Thoracic aorta (tissue), 2 donors: Measurements from ENCODE around the gene DOLPP1. TPM values are rescaled to one million over a fixed set of nuclear protein-coding genes. Genes with fewer than 3 reads are reported as not detected.
"Not testable (repeated sequence)": the region's sequence is repeated elsewhere in the genome, so short reads cannot be mapped to it uniquely, and the experiment has no call there.

Experiments
- ATAC-seq: fragments of 150-250 bp; one replicate; pipeline ENCODE4 v1.8.0; 2017; ENCODE audit warnings: low read depth; ENCODE audit not compliant: insufficient number of reproducible peaks, low FRiP score
- DNase-seq: peaks from one replicate; pipeline ENCODE4 v3.0.0-alpha.2; 2020; ENCODE audit warnings: low spot score
- H3K27ac ChIP-seq, 2 donors: fragments of 200-600 bp; sonication (generic); 1 replicate in 1 of 2; 2 replicates in 1 of 2; pipeline ENCODE4 v1.5.1; 2016; ENCODE audit warnings: mild to moderate bottlenecking in 2 of 2, moderate library complexity in 2 of 2
- H3K27me3 ChIP-seq: fragments of 200-600 bp; sonication (generic); replicated peaks from 2 replicates; pipeline ENCODE4 v1.6.0; 2016; ENCODE audit warnings: mild to moderate bottlenecking; ENCODE audit not compliant: insufficient read depth
- H3K36me3 ChIP-seq: fragments of 200-600 bp; sonication (generic); one replicate; pipeline ENCODE4 v1.5.1; 2016
- H3K4me1 ChIP-seq, 2 donors: fragments of 200-600 bp; sonication (generic); 1 replicate in 1 of 2; 2 replicates in 1 of 2; pipeline versions ENCODE4 v1.5.1 to v1.6.0; 2016; ENCODE audit warnings: low read depth in 2 of 2, mild to moderate bottlenecking in 1 of 2; ENCODE audit not compliant: control insufficient read depth in 1 of 2
- H3K4me3 ChIP-seq: fragments of 200-600 bp; sonication (generic); 2 replicates; pipeline ENCODE4 v1.5.1; 2016; ENCODE audit warnings: mild to moderate bottlenecking
- H3K9me3 ChIP-seq: fragments of 200-600 bp; sonication (generic); 2 replicates; pipeline ENCODE4 v1.5.1; 2016
- total RNA-seq, 2 donors: library from RNA; depleted of rRNA; stranded (reverse); fragments of >200 nt; gene quantifications; one replicate each; pipeline versions ENCODE4 v1.1.0 to v1.2.3, GENCODE V29; 2016
- TF ChIP-seq, protein P1 (sequence below): fragments of 200-600 bp; sonication (generic); IDR thresholded peaks from one replicate; pipeline ENCODE4 v1.5.1; 2019; ENCODE audit warnings: antibody characterized with exemption

DOLPP1 gene
- total RNA-seq, 2 donors from 2014 or later: 3.4 to 9.7 TPM

DNA sequence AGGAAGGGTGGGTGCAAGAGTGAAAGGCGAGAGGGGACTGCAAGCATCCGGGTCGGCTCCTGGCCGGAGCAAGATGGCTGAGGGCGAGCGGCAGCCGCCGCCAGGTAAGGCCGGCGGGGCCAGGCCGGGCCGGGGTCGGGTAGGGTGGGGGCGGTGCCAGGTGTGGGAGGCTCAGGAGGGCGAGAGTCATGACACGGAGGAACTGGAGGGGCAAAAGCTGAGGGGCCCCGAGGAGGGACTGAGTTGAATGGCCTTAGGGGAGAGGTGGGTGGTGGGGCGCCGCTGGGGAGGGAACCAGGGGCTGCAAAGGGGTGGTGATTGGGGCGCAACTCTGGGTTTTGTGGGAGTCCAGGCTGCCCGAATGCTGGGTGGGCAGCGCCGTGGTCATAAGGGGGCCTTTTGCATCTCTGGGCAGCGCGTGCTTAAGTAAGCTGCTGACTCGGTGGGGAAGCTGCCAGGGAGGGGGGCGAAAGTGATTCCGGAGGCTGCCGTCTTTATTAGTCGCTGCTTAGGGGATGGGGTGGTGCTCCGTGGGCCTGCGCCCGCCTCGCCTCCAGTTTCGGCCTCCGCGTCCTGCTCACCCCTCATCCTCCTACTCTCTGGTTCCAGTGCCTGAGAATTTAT, 30.7 kb downstream of the DOLPP1 start:
- peak overlapping the region; percentile 98 for H3K4me3 ChIP-seq
- ATAC-seq: no peak
- no peaks in the 10 kb centered on the region for H3K27me3 ChIP-seq
- H3K27ac ChIP-seq: peak overlapping the region; percentile 83 to 97
- TF ChIP-seq, protein P1, sequence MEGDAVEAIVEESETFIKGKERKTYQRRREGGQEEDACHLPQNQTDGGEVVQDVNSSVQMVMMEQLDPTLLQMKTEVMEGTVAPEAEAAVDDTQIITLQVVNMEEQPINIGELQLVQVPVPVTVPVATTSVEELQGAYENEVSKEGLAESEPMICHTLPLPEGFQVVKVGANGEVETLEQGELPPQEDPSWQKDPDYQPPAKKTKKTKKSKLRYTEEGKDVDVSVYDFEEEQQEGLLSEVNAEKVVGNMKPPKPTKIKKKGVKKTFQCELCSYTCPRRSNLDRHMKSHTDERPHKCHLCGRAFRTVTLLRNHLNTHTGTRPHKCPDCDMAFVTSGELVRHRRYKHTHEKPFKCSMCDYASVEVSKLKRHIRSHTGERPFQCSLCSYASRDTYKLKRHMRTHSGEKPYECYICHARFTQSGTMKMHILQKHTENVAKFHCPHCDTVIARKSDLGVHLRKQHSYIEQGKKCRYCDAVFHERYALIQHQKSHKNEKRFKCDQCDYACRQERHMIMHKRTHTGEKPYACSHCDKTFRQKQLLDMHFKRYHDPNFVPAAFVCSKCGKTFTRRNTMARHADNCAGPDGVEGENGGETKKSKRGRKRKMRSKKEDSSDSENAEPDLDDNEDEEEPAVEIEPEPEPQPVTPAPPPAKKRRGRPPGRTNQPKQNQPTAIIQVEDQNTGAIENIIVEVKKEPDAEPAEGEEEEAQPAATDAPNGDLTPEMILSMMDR: no peak
- H3K36me3 ChIP-seq: peaks cover 9% of the 10 kb centered on the region
- no peaks in the 10 kb centered on the region for H3K9me3 ChIP-seq
- DNase-seq: no peak
- H3K4me1 ChIP-seq: peaks cover 16 to 28% of the 10 kb centered on the region in 2 donors

DNA sequence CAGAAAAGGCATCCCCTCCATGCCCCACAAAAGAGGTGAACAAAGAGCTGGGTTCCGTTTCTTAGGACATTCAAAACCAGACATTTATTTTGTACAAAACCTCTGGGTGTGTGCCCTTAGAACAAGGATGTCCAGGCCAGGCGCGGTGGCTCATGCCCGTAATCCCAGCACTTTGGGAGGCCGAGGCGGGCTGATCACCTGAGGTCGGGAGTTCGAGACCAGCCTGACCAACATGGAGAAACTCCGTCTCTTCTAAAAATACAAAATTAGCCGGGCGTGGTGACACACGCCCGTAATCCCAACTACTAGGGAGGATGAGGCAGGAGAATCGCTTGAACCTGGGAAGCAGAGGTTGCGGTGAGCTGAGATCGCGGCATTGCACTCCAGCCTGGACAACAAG, 31.6 kb downstream of the DOLPP1 start:
- H3K36me3 ChIP-seq, DNase-seq, H3K27ac ChIP-seq, ATAC-seq, H3K27me3 ChIP-seq, H3K9me3 ChIP-seq: not testable (repeated sequence)
- peak overlapping the region; percentile 98 for H3K4me3 ChIP-seq
- H3K4me1 ChIP-seq: peaks cover 16 to 28% of the 10 kb centered on the region in 2 donors

- ATAC-seq: no peak
- Histone ChIP-seq H3K9me3 (no peaks in the 10 kb centered on the region), H3K27me3 (no peaks in the 10 kb centered on the region), H3K36me3 (no peaks in the 10 kb centered on the region), H3K27ac (no peak overlapping the region), H3K4me3 (no peak overlapping the region), H3K4me1 (peaks cover 16 to 23% of the 10 kb centered on the region in 2 donors)
- TF ChIP-seq, protein P1: no peak
- no peak for DNase-seq
These were observed 32.9 kb downstream of the DOLPP1 start for GRCh38 chr9:129113645-129114304.

GRCh38 chr9:129118799-129119198, 37.9 kb downstream of the DOLPP1 start:
- DNase-seq (no peak), ATAC-seq (no peak)
- H3K27me3 ChIP-seq: no peaks in the 10 kb centered on the region
- TF ChIP-seq, protein P1: no peak
- H3K4me3 ChIP-seq: no peak overlapping the region
- H3K27ac ChIP-seq: no peak overlapping the region
- H3K36me3 ChIP-seq: peaks cover 15% of the 10 kb centered on the region
- no peaks in the 10 kb centered on the region for H3K4me1 ChIP-seq
- no peaks in the 10 kb centered on the region for H3K9me3 ChIP-seq

- Histone ChIP-seq H3K27ac (no peak overlapping the region), H3K9me3 (no peaks in the 10 kb centered on the region), H3K36me3 (peaks cover 19% of the 10 kb centered on the region), H3K4me3 (no peak overlapping the region), H3K27me3 (no peaks in the 10 kb centered on the region), H3K4me1 (no peaks in the 10 kb centered on the region)
- no peak for ATAC-seq
- TF ChIP-seq, protein P1: no peak
- DNase-seq: no peak
These were observed 40.6 kb downstream of the DOLPP1 start for GRCh38 chr9:129121483-129121882.
